T-helper 9 cell (primary cell): ENCODE results near the gene DLK1.

ENCODE experiments used
- DNase-seq: peaks from one replicate; pipeline ENCODE4 v3.0.0-alpha.2; 2020
- total RNA-seq, 2 donors: gene quantifications; one replicate each; lab custom pipeline; 2026; lab: John Stamatoyannopoulos, UW

DLK1 gene
- 0 reads per million in 2 donors for total RNA-seq

DNA sequence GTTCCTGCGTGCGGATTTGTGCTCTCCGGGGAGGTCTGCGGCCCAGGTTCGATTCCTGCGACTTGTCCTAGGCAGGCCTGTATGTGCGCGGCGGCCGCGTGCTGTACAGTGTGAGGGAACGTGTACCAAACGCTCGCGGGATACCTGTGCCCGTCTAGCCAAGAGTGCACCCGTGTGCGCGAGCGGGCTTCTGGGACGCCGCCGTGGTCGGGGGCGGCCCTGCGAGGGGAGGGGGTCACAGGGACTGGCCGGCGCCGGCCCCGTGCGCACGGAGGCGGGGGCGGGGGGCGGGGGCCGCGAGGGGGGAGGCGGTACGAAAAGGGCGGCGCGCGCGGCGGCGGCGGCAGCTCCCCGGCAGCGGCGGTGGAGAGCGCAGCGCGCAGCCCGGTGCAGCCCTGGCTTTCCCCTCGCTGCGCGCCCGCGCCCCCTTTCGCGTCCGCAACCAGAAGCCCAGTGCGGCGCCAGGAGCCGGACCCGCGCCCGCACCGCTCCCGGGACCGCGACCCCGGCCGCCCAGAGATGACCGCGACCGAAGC is at the start of gene DLK1:
DLK1 (plus strand) TSS at position 343 of the 536 bp plus-strand sequence; CDS start at position 520, 177 bp downstream.
- no peak for DNase-seq

GRCh38 chr14:100677152-100677551 is 49.5 kb upstream of the DLK1 start:
- no peak for DNase-seq

DNA sequence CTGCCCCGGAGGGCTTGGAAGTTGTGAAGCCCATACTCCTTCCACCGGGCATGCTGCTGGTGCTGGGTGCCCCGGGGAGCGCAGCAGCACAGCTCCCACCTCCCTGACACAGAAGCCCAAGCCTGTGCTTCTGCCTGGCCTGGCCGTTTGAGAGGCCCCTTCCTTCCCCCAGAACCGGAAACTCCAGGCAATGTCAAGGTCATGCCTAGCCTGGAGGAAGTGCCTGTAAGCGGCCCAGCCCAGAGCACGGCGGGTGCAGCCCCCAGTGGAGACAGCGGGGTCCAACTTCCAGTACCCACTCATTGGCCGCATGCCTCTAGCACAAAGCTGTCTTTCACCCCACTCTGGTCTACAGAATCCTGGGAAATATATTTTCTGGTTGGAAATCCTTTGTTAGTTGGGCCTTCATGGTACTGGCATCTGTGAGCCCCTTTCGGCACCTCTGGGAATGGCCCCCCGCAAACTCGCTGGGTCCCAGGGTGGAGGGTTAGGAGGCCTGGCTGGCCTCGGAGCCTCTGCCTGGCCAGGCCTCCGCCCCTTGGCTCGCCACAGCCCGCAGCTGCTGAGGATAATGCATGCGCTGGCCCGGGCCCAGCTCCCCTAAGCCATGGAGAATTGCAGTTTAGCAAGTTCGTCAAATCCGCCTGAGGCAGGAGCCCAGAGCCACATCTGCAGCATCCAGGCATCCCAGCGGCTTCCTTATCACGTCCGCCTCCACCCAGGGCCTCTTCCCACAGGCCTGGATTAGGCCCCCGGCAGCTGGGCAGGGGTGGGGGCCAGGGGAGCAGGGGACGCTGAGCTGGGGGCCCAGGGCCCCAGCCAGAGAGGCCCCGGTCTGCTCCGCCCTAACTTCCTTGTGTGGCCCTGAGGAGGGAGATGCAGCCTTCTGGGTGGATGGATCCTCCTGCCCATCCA is 48.9 kb upstream of the DLK1 start:
- no peak for DNase-seq

GRCh38 chr14:100678469-100678828 is 48.2 kb upstream of the DLK1 start:
- no peak for DNase-seq

DNA sequence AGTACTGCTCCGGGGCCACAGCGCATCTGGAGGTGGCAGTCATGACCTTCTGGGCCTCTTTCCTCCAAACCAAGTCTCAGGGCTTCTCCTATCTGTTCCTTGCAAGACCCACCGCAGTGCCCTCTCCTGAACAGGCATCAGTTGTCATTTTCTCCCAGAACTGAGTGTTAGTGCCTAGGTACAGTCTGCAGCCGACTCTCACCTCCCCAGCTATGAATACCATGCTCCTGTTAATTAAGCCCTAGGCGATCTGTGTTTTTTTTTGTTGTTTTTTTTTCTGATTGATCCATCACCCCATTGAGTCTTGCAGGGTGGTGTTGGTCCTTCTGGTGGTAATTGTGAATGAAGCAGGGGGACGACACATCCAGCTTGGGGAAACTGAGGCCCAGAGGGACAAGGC is 47.5 kb upstream of the DLK1 start:
- no peak for DNase-seq

DNA sequence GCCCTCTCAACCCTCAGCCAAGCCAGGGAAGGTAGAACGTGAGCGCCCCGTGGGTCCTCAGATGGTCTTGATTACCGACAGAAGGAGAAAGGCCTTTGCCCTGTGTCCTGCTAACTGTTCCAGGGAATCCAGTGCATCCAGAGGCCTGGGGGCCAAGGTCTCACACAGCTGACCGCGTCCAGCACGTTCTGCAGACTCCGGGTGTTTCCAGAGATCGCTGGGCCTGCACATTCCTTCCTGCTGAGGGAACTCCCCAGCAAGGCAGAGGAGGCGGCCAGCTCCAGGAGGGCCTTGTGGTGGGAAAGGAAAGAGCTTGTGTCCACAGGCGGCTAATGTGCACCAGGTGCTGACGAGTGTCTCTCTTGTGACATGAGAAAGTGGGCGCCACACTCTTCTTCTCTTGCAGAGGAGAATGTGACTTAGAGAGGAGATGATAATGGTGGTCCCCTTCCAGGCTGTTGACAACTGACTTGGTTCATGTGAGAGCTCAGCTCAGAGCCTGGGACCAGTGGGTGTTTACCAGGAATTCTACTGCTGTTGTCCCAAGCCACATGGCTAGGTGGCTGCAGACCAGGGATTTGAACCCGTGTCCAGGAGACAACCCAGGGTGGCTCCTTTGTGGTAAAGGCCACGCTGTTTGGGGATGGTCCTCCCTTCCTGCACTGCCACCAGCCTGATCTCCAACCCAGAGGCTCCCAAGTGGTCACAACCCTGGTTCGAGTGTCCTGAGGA is 46.8 kb upstream of the DLK1 start:
- DNase-seq, result no peak

GRCh38 chr14:100680439-100681051 is 46.1 kb upstream of the DLK1 start:
- DNase-seq, result no peak

DNA sequence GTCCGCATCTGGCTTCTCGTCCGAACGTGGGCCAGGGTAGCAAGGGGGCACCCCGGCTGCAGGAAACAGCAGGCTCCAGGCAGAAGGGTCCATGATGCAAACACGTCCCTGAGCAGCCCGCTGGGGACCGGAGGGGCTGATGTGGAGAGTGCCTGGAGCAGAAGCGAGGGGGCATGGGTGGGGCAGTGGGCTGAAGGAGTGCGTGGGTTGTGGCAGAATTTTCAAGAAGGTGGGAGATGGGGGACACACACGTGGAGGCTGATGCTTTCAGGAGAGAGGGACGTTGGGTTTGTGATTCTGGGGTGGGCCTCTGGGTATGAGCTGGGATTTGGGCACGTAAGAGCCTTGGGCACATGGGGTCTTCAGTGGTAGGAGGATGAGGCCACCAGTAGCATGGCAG is 45.6 kb upstream of the DLK1 start:
- no peak for DNase-seq

GRCh38 chr14:100682749-100683148 is 43.9 kb upstream of the DLK1 start:
- DNase-seq, result no peak

- no peak for DNase-seq
Measured at GRCh38 chr14:100683578-100683977, 43.1 kb upstream of the DLK1 start.

- DNase-seq, result no peak
Measured at GRCh38 chr14:100684154-100684553, 42.5 kb upstream of the DLK1 start.

DNA sequence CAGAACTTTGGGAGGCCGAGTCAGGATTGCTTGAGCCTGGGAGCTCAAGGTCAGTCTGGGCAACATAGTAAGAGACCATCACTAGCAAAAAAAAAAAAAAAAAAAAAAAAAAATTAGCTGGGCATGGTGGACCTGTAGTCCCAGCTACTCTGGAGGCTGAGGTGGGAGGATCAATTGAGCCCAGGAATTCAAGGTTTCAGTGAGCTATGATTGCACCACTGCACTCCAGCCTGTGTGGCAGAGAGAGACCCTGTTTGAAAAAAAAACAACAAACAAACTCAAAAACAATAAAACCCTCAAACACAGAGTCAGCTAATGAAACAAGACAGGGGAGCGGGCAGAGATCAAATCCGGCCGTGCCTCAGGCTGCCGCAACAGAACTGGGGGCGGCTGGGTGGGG is 41.7 kb upstream of the DLK1 start:
- no peak for DNase-seq

DNA sequence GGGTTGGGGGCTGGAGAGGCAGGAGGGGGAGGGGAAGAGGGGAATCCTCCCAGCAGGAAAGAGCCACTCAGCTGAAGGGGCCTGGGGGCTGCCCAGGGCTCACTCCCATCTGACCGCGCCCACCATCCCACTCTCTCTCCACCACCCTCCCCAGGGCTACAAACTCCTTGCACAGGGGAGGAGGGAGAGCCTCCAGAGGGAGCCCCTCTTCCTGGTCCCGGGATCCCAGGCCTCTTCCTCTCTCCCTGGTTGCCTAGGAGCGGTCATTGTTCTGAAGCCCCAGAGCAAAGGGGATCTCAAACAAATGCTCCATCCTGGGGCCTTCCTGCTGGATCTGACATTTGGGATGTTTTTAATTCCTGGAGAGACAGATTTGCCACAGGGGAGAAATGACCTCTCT is 39.8 kb upstream of the DLK1 start:
- no peak for DNase-seq

- DNase-seq, result no peak
Measured at GRCh38 chr14:100687386-100687785, 39.3 kb upstream of the DLK1 start.

- DNase-seq, result no peak
Measured at GRCh38 chr14:100688051-100688450, 38.6 kb upstream of the DLK1 start.

DNA sequence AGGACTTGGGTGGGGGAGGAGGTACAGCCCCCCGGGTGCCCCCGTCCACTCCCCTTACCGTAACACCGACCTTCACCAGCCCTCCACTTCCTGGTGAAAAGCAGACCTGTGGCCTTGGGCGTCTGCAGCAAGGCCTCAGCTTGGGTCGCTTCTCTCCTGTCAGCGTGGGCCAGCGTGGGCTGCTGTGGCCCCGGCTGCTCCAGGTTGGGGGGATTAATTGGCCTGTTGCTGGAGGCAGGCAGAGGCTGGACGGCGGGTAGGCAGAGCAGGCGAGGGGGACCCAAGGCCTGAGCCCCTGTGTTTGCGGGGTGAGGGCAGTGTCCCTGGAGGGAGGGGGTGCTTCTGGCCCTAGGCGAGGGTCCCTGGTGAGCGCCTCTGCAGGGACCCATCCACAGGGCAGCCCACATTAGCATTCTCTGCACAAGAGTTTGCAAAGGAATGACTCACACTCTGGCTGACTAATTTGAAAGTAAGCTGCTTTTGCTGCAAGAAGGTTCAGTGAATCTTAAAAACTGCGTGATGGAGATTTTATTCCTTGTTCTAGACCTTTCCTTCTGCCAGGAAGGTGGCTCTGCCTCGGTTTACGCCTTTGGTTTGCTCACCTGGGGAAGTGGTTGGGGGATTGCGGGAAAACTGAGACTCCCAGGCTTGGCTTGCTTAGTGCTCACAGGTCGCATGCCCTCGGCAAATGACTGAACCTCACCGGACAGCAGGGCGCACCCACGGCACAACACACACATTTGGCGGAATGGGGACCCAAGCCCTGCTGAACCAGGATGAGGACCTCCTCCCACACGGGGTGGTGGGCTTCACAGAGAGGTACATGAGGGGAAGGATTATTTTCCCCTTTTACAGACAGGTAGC is 37.9 kb upstream of the DLK1 start:
- DNase-seq, result no peak

GRCh38 chr14:100690672-100691071 is 36.0 kb upstream of the DLK1 start:
- no peak for DNase-seq

DNA sequence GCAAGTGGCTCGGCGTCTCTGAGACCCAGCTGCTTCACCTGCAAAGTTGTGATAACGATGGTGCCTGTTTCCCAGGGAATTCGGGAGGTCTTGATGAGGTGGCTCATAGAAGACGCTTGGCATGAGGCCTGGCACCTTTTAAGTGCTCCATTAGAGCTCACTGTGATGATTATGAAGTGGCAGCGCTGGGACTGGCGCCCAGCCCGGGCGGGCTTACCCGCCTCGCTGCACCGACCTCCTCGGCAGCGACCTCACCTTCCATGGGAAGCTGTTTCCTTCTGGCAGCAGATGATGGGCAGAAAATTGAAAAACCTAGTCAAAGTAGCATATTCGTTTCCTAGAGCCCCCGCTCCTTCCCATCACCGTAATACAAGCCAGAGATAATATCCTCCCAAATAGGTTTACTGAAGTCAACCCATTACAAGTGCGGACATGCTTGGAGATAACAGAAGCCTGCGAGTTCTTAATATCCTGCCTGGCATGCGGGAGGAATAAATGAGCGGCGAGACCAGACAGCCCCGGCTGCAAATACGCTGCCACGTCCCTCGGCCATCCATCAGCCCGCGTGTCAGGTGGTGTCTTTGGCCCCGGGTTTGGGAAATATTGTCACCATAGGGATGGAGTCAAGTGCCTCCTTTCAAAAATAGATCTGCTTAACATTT is 35.2 kb upstream of the DLK1 start:
- DNase-seq, result no peak

- no peak for DNase-seq
Measured at GRCh38 chr14:100692256-100692655, 34.4 kb upstream of the DLK1 start.

GRCh38 chr14:100692859-100693558 is 33.7 kb upstream of the DLK1 start:
- no peak for DNase-seq
